K562 (cell line): ENCODE measurements around the gene MICAL2. TPM values are rescaled to one million over a fixed set of nuclear protein-coding genes. Genes with fewer than 3 reads are reported as not detected.
A peak's percentile ranks its signal among the peaks of the same experiment; 100 is the strongest.

ENCODE experiments used
- ARID2 ChIP-seq: fragments of 450-650 bp; IDR thresholded peaks from 2 replicates; pipeline ENCODE4 v1.6.1; 2017; ENCODE audit warnings: antibody characterized with exemption, mild to moderate bottlenecking
- FOXP1 ChIP-seq: sonication (generic); formaldehyde crosslinking; IDR thresholded peaks from 2 replicates; pipeline ENCODE4 v1.8.0; 2022; ENCODE audit warnings: mild to moderate bottlenecking, missing genetic modification reagents
- HDAC3 ChIP-seq: fragments of 450-650 bp; IDR thresholded peaks from 2 replicates; pipeline ENCODE4 v1.6.1; 2018; ENCODE audit warnings: borderline replicate concordance, mild to moderate bottlenecking, moderate library complexity; ENCODE audit not compliant: partially characterized antibody
- IFI16 ChIP-seq: fragments of 250-450 bp; sonication (Bioruptor Pico); IDR thresholded peaks from 2 replicates; pipeline ENCODE4 v2.1.2; 2022; ENCODE audit warnings: mild to moderate bottlenecking, inconsistent platforms
- JUND ChIP-seq, 2 experiments: IDR thresholded peaks; 2 replicates in 1 of 2; 3 replicates in 1 of 2; pipeline ENCODE4 v1.6.1; 2011; ENCODE audit warnings: borderline replicate concordance in 2 of 2, low read depth in 2 of 2, low read length in 2 of 2, improper control_type of control experiment in 1 of 2, missing biosample characterization in 1 of 2, missing genetic modification characterization in 1 of 2, missing genetic modification reagents in 1 of 2
- LCOR ChIP-seq: sonication (generic); formaldehyde crosslinking; IDR thresholded peaks from 2 replicates; pipeline ENCODE4 v1.8.0; 2022; ENCODE audit warnings: mild to moderate bottlenecking, missing genetic modification reagents
- MAFG ChIP-seq: fragments of 450-650 bp; conservative IDR thresholded peaks from 2 replicates; pipeline ENCODE4 v1.6.1; 2016; ENCODE audit warnings: missing genetic modification characterization, missing compliant biosample characterization
- NFE2 ChIP-seq: IDR thresholded peaks from 2 replicates; pipeline ENCODE4 v1.6.1; 2014; ENCODE audit warnings: antibody characterized with exemption, low read depth
- RAD21 ChIP-seq, 2 experiments: fragments of 250-450 bp in 1 of 2; fragments of 450-650 bp in 1 of 2; sonication (Bioruptor Pico) in 1 of 2; formaldehyde crosslinking in 1 of 2; IDR thresholded peaks in 1 of 2; conservative IDR thresholded peaks in 1 of 2; 2 replicates each; pipeline versions ENCODE4 v1.4.0 to v1.8.0; 2020 to 2022; ENCODE audit warnings: mild to moderate bottlenecking in 2 of 2, moderate library complexity in 1 of 2
- SETDB1 ChIP-seq: IDR thresholded peaks from one replicate; pipeline ENCODE4 v1.6.1; 2012; ENCODE audit warnings: low read length, control low read depth, inconsistent platforms
- SMARCA4 ChIP-seq: fragments of 450-650 bp; IDR thresholded peaks from 2 replicates; pipeline ENCODE4 v1.6.1; 2016
- SOX6 ChIP-seq: fragments of 450-650 bp; IDR thresholded peaks from 2 replicates; pipeline ENCODE4 v1.6.1; 2014; ENCODE audit warnings: mild to moderate bottlenecking
- SPI1 ChIP-seq: IDR thresholded peaks from 2 replicates; pipeline ENCODE4 v1.6.1; 2011; ENCODE audit warnings: low read depth, low read length, control low read depth, borderline replicate concordance
- SRF ChIP-seq, 2 experiments: fragments of 250-450, 450-650 bp in 1 of 2; sonication (Bioruptor Pico) in 1 of 2; sonication (generic) in 1 of 2; formaldehyde crosslinking; IDR thresholded peaks; 2 replicates each; pipeline versions ENCODE4 v1.5.0 to v1.5.1; 2020 to 2022; ENCODE audit warnings: mild to moderate bottlenecking in 1 of 2, missing genetic modification reagents in 1 of 2
- TAF9B ChIP-seq: fragments of 450-650 bp; IDR thresholded peaks from 2 replicates; pipeline ENCODE4 v1.6.1; 2018; ENCODE audit warnings: mild to moderate bottlenecking; ENCODE audit not compliant: partially characterized antibody
- ZEB2 ChIP-seq: fragments of 450-650 bp; IDR thresholded peaks from 2 replicates; pipeline ENCODE4 v1.6.1; 2016
- ZKSCAN8 ChIP-seq: fragments of 200-800 bp; sonication (Bioruptor generic); IDR thresholded peaks from 2 replicates; pipeline ENCODE4 v1.6.1; 2016; ENCODE audit warnings: missing genetic modification characterization, missing compliant biosample characterization
- ZNF165 ChIP-seq: fragments of 250-450 bp; sonication (Bioruptor Pico); IDR thresholded peaks from 2 replicates; pipeline ENCODE4 v1.4.0; 2020; ENCODE audit warnings: borderline replicate concordance
- ZNF311 ChIP-seq: fragments of 250-450 bp; sonication (Bioruptor Pico); IDR thresholded peaks from 2 replicates; pipeline ENCODE4 v1.4.0; 2020; ENCODE audit warnings: mild to moderate bottlenecking, moderate library complexity
- polyA plus RNA-seq, 8 experiments: library from polyadenylated mRNA; depleted of rRNA in 4 of 8; stranded (reverse) in 5 of 8; unstranded in 3 of 8; fragments of >200 nt; fragmentation: Nextera tagmentation in 2 of 8; fragmentation: Illumina TruSeq in 1 of 8; extraction: Ambion mirVana in 2 of 8; extraction: Trizol in 1 of 8; gene quantifications; 2 replicates each; pipeline versions ENCODE4 v1.2.1 to v1.2.3, GENCODE V29; 2011 to 2014; ENCODE audit warnings: inconsistent platforms in 1 of 8, missing spikeins in 1 of 8
- total RNA-seq, 7 experiments: library from RNA; depleted of rRNA in 6 of 7; stranded (reverse); fragments of >200 nt in 6 of 7; fragmentation: Illumina TruSeq in 2 of 7; extraction: Trizol in 2 of 7; gene quantifications; 2 replicates each; pipeline versions ENCODE4 v1.2.1 to v1.2.3, GENCODE V29; 2011 to 2021; ENCODE audit warnings: low replicate concordance in 1 of 7
- TF ChIP-seq, protein P1 (sequence below): sonication (generic); formaldehyde crosslinking; IDR thresholded peaks from 2 replicates; pipeline ENCODE4 v1.8.0; 2023; ENCODE audit warnings: missing genetic modification reagents, mild to moderate bottlenecking, borderline replicate concordance
- TF ChIP-seq, protein P2 (sequence below): fragments of 250-450 bp; sonication (Bioruptor Pico); IDR thresholded peaks from 2 replicates; pipeline ENCODE4 v1.4.0; 2020; ENCODE audit warnings: mild to moderate bottlenecking, moderate library complexity

Gene MICAL2
- total and polyA plus RNA-seq, 9 of the 15 experiments (the other 6 are each of a cell fraction or from before 2014, with no cell fraction given), result 4.7 to 64.2 (median 33.6) TPM

DNA sequence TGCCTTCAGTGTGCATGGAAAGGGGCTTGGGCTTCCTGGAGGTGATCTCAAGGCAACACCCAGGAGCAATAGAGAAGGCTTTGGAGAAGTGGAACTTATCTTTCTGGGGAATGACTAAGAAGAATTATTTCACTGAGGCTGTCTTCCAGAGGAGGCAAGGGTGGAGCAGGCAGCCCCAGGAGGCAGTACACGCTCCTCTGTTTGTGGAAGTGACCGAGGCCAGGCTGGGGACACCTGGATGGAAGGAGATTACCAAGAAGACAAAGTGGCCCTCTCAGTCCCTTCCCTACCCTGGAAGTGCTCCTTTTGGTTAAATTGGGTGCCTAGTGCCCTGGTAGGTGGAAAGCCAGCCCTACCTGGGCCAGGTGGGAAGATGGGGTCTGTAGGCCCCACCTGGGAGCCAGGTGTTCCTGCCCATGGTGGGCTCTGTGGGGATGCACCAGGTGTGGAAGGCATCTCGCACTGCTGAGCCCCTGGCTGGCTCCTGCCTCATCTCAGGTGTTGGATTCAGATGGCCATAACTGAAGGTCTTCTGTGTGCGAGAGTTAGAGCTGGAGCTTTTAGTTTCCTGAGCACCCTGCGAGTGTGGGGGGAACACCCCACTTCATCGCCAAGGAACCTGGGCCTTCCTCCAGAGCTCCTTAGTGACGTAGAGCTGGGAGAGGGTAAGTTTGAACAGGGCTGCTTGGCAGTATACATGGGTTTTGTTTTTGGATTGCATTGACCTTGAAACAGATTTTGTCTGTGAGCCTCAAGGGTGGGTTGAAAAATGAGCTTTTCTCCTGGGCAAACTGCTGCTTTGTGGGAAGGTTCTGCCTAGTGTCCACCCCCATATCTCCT is 46.1 kb downstream of the MICAL2 start (continued):
- TF ChIP-seq, protein P1, sequence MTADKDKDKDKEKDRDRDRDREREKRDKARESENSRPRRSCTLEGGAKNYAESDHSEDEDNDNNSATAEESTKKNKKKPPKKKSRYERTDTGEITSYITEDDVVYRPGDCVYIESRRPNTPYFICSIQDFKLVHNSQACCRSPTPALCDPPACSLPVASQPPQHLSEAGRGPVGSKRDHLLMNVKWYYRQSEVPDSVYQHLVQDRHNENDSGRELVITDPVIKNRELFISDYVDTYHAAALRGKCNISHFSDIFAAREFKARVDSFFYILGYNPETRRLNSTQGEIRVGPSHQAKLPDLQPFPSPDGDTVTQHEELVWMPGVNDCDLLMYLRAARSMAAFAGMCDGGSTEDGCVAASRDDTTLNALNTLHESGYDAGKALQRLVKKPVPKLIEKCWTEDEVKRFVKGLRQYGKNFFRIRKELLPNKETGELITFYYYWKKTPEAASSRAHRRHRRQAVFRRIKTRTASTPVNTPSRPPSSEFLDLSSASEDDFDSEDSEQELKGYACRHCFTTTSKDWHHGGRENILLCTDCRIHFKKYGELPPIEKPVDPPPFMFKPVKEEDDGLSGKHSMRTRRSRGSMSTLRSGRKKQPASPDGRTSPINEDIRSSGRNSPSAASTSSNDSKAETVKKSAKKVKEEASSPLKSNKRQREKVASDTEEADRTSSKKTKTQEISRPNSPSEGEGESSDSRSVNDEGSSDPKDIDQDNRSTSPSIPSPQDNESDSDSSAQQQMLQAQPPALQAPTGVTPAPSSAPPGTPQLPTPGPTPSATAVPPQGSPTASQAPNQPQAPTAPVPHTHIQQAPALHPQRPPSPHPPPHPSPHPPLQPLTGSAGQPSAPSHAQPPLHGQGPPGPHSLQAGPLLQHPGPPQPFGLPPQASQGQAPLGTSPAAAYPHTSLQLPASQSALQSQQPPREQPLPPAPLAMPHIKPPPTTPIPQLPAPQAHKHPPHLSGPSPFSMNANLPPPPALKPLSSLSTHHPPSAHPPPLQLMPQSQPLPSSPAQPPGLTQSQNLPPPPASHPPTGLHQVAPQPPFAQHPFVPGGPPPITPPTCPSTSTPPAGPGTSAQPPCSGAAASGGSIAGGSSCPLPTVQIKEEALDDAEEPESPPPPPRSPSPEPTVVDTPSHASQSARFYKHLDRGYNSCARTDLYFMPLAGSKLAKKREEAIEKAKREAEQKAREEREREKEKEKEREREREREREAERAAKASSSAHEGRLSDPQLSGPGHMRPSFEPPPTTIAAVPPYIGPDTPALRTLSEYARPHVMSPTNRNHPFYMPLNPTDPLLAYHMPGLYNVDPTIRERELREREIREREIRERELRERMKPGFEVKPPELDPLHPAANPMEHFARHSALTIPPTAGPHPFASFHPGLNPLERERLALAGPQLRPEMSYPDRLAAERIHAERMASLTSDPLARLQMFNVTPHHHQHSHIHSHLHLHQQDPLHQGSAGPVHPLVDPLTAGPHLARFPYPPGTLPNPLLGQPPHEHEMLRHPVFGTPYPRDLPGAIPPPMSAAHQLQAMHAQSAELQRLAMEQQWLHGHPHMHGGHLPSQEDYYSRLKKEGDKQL, result no peak
- TF ChIP-seq ARID2, result no peak
- TF ChIP-seq ZNF311 (CRISPR knock-in tag), result no peak
- TF ChIP-seq MAFG (tag), result 0 out of 2 replicates have a peak, but pooled peaks have one; percentile 5
- peak; percentile 60; the same call in 1 of the 2 replicates for TF ChIP-seq SMARCA4
- no peak for TF ChIP-seq ZKSCAN8 (CRISPR knock-in tag)
- TF ChIP-seq TAF9B, result no peak
- peak; percentile 77 for TF ChIP-seq NFE2
- TF ChIP-seq, protein P2, sequence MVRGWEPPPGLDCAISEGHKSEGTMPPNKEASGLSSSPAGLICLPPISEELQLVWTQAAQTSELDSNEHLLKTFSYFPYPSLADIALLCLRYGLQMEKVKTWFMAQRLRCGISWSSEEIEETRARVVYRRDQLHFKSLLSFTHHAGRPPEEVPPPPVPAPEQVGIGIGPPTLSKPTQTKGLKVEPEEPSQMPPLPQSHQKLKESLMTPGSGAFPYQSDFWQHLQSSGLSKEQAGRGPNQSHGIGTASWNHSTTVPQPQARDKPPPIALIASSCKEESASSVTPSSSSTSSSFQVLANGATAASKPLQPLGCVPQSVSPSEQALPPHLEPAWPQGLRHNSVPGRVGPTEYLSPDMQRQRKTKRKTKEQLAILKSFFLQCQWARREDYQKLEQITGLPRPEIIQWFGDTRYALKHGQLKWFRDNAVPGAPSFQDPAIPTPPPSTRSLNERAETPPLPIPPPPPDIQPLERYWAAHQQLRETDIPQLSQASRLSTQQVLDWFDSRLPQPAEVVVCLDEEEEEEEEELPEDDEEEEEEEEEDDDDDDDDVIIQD, result no peak
- no peak for TF ChIP-seq IFI16 (CRISPR knock-in tag)
- TF ChIP-seq ZNF165 (CRISPR knock-in tag), result peak; percentile 90; the same call in 1 of the 2 replicates
- TF ChIP-seq HDAC3, result no peak
- TF ChIP-seq LCOR (CRISPR knock-in tag), result no peak
- no peak for TF ChIP-seq FOXP1 (CRISPR knock-in tag)
- 0 out of 2 replicates have a peak, but pooled peaks have one; percentile 34 for TF ChIP-seq JUND (IDR thresholded peaks at IDR 0.05; ENCODE audit: borderline replicate concordance, low read depth, low read length)
- TF ChIP-seq JUND (tag; IDR thresholded peaks at IDR 0.05; ENCODE audit: borderline replicate concordance, low read depth, low read length), result peak; percentile 57; the same call in 1 of the 3 replicates
- TF ChIP-seq ZEB2, result peak; percentile 77
- TF ChIP-seq SETDB1, result no peak
- TF ChIP-seq SOX6, result peak; percentile 22; the same call in 1 of the 2 replicates
- no peak for TF ChIP-seq SRF (CRISPR knock-in tag; IDR thresholded peaks at IDR 0.05)
- 0 out of 4 replicates have a peak, but pooled peaks of 1 of the 2 experiments have one; percentile 16 for TF ChIP-seq RAD21 (CRISPR knock-in tag; conservative IDR thresholded peaks at IDR 0.05 in 1 of 2, IDR thresholded peaks at IDR 0.05 in 1 of 2)
- TF ChIP-seq SPI1, result peak; percentile 42; the same call in 1 of the 2 replicates
